Keratinocyte (primary cell): ENCODE results near the gene FIZ1. TPM values are rescaled to one million over a fixed set of nuclear protein-coding genes. Genes with fewer than 3 reads are reported as not detected.

ENCODE experiments used
- DNase-seq: peaks from one replicate; pipeline ENCODE4 v3.0.0-alpha.2; 2011; ENCODE audit warnings: low read depth, missing footprints, low spot score
- FAIRE-seq: peaks from 2 replicates; lab custom pipeline; 2011; peaks lifted over from hg19 to GRCh38; lab: Jason Lieb, UNC
- H2AFZ ChIP-seq: 2 replicates; pipeline ENCODE4 v1.6.0; 2012; ENCODE audit warnings: low read length, control low read depth, inconsistent platforms; ENCODE audit not compliant: control insufficient read depth
- H3K27ac ChIP-seq: 2 replicates; pipeline ENCODE4 v1.5.1; 2011; ENCODE audit warnings: low read length; ENCODE audit not compliant: control insufficient read depth, insufficient read depth
- H3K27me3 ChIP-seq: 3 replicates; pipeline ENCODE4 v1.6.0; 2011; ENCODE audit warnings: low read length; ENCODE audit not compliant: control insufficient read depth, insufficient read depth; ENCODE audit errors: extremely low read depth
- H3K36me3 ChIP-seq, 2 experiments: 2 replicates in 1 of 2; 3 replicates in 1 of 2; pipeline ENCODE4 v1.5.1; 2011; ENCODE audit warnings: low read length in 2 of 2, mild to moderate bottlenecking in 1 of 2; ENCODE audit not compliant: control insufficient read depth in 2 of 2, insufficient read depth in 2 of 2; ENCODE audit errors: extremely low read depth in 1 of 2
- H3K4me1 ChIP-seq: 3 replicates; pipeline ENCODE4 v1.5.1; 2011; ENCODE audit warnings: low read length; ENCODE audit not compliant: control insufficient read depth, insufficient read depth; ENCODE audit errors: extremely low read depth
- H3K4me2 ChIP-seq: 3 replicates; pipeline ENCODE4 v1.6.0; 2011; ENCODE audit warnings: low read depth, low read length; ENCODE audit not compliant: control insufficient read depth, insufficient read depth; ENCODE audit errors: extremely low read depth
- H3K4me3 ChIP-seq, 3 experiments: fragments of 200-600 bp in 1 of 3; sonication (generic) in 1 of 3; 2 replicates in 2 of 3; 3 replicates in 1 of 3; pipeline ENCODE4 v1.5.1; 2011 to 2016; ENCODE audit warnings: low read length in 3 of 3, mild to moderate bottlenecking in 3 of 3, control low read depth in 2 of 3, inconsistent platforms in 1 of 3, low read depth in 1 of 3, mixed read lengths in 1 of 3, mixed run types in 1 of 3, moderate library complexity in 1 of 3; ENCODE audit not compliant: control insufficient read depth in 2 of 3, insufficient read depth in 2 of 3; ENCODE audit errors: extremely low read depth in 1 of 3
- H3K79me2 ChIP-seq: 2 replicates; pipeline ENCODE4 v1.6.0; 2012; ENCODE audit warnings: low read length; ENCODE audit not compliant: control insufficient read depth, insufficient read depth
- H3K9ac ChIP-seq: 3 replicates; pipeline ENCODE4 v1.6.0; 2011; ENCODE audit warnings: low read length; ENCODE audit not compliant: control insufficient read depth, insufficient read depth; ENCODE audit errors: extremely low read depth
- H3K9me1 ChIP-seq: 3 replicates; pipeline ENCODE4 v1.6.0; 2011; ENCODE audit warnings: low read length; ENCODE audit not compliant: control insufficient read depth, insufficient read depth; ENCODE audit errors: extremely low read depth
- H3K9me3 ChIP-seq: 2 replicates; pipeline ENCODE4 v1.5.1; 2012; ENCODE audit warnings: low read depth, low read length; ENCODE audit not compliant: control insufficient read depth
- H4K20me1 ChIP-seq: 3 replicates; pipeline ENCODE4 v1.6.0; 2011; ENCODE audit warnings: low read length; ENCODE audit not compliant: control insufficient read depth, insufficient read depth; ENCODE audit errors: extremely low read depth
- CTCF ChIP-seq, 3 experiments: IDR thresholded peaks in 1 of 3; conservative IDR thresholded peaks in 1 of 3; optimal IDR thresholded peaks in 1 of 3; 2 replicates in 2 of 3; 3 replicates in 1 of 3; pipeline versions ENCODE3 to v1.5.1; 2011; ENCODE audit warnings: low read length in 3 of 3, mild to moderate bottlenecking in 3 of 3, moderate library complexity in 2 of 3, control low read depth in 1 of 3, inconsistent platforms in 1 of 3; ENCODE audit not compliant: insufficient read depth in 2 of 3; ENCODE audit errors: extremely low read depth in 1 of 3
- EZH2 ChIP-seq: IDR thresholded peaks from one replicate; pipeline ENCODE4 v1.6.1; 2012; ENCODE audit warnings: inconsistent platforms, mild to moderate bottlenecking, low read length, moderate library complexity
- dilution Hi-C: fragments of 300-500 bp; cut with MboI; formaldehyde crosslinking; loops from one replicate; pipeline ENCODE4 v1.7.0; 2020; ENCODE audit warnings: low sequenced_read_pairs; ENCODE audit not compliant: extremely low pct_ligation_motif_present
- polyA plus RNA-seq, 5 experiments: library from polyadenylated mRNA; depleted of rRNA in 3 of 5; stranded (reverse) in 3 of 5; stranded (forward) in 1 of 5; unstranded in 1 of 5; fragments of >200 nt; gene quantifications; 1 replicate in 1 of 5; 2 replicates in 3 of 5; 3 replicates in 1 of 5; pipeline versions ENCODE4 v1.2.1 to v1.2.3, GENCODE V29; 2011 to 2012; ENCODE audit warnings: missing spikeins in 2 of 5, low read depth in 1 of 5, low replicate concordance in 1 of 5

Gene FIZ1
- polyA plus RNA-seq, 1 donor (not counting 4 experiments of a cell fraction or from before 2014, with no cell fraction given), result 2.7 TPM

- no peaks in the 10 kb centered on the region for H3K9me1 ChIP-seq
- no peak overlapping the region for H3K4me2 ChIP-seq
- no peaks in the 10 kb centered on the region for H3K9me3 ChIP-seq
- no peak overlapping the region for H3K4me3 ChIP-seq
- no peak overlapping the region for H3K9ac ChIP-seq
- H3K27ac ChIP-seq, result no peak overlapping the region
- dilution Hi-C loops, result no loop called here
- no peak for DNase-seq
- no peak overlapping the region for H2AFZ ChIP-seq
- TF ChIP-seq CTCF (optimal IDR thresholded peaks at IDR 0.05 in 1 of 3, IDR thresholded peaks at IDR 0.05 in 1 of 3, conservative IDR thresholded peaks at IDR 0.05 in 1 of 3; ENCODE audit: extremely low read depth in 1 of 3, insufficient read depth in 2 of 3, low read length in 3 of 3), result no peak
- TF ChIP-seq EZH2, result no peak
- FAIRE-seq, result no peak
- peaks cover 11 to 17% of the 10 kb centered on the region in 2 experiments for H3K36me3 ChIP-seq
- H3K4me1 ChIP-seq, result peaks cover 6% of the 10 kb centered on the region
- H3K79me2 ChIP-seq, result peaks cover 54% of the 10 kb centered on the region
- no peaks in the 10 kb centered on the region for H4K20me1 ChIP-seq
- no peaks in the 10 kb centered on the region for H3K27me3 ChIP-seq
These were observed 12.1 kb upstream of the FIZ1 start for GRCh38 chr19:55611300-55611982.

- H3K79me2 ChIP-seq, result peaks cover 57% of the 10 kb centered on the region
- no peaks in the 10 kb centered on the region for H4K20me1 ChIP-seq
- H3K9me3 ChIP-seq, result no peaks in the 10 kb centered on the region
- H2AFZ ChIP-seq, result no peak overlapping the region
- H3K36me3 ChIP-seq, result peaks cover 11 to 14% of the 10 kb centered on the region in 2 experiments
- dilution Hi-C loops, result no loop called here
- DNase-seq, result no peak
- H3K9me1 ChIP-seq, result no peaks in the 10 kb centered on the region
- no peak overlapping the region for H3K9ac ChIP-seq
- no peak overlapping the region for H3K4me3 ChIP-seq
- no peak overlapping the region for H3K27ac ChIP-seq
- TF ChIP-seq EZH2 (no peak), CTCF (optimal IDR thresholded peaks at IDR 0.05 in 1 of 3, IDR thresholded peaks at IDR 0.05 in 1 of 3, conservative IDR thresholded peaks at IDR 0.05 in 1 of 3; ENCODE audit: extremely low read depth in 1 of 3, insufficient read depth in 2 of 3, low read length in 3 of 3) (no peak)
- no peak for FAIRE-seq
- H3K4me1 ChIP-seq, result peaks cover 14% of the 10 kb centered on the region
- H3K27me3 ChIP-seq, result no peaks in the 10 kb centered on the region
- no peak overlapping the region for H3K4me2 ChIP-seq
These were observed 10.0 kb upstream of the FIZ1 start for GRCh38 chr19:55609326-55609725.
